ENCODE data around the gene APPL2.

GRCh38 chr12:105204916-105205315, 31.1 kb downstream of the APPL2 start:
- TF ChIP-seq, protein P1, sequence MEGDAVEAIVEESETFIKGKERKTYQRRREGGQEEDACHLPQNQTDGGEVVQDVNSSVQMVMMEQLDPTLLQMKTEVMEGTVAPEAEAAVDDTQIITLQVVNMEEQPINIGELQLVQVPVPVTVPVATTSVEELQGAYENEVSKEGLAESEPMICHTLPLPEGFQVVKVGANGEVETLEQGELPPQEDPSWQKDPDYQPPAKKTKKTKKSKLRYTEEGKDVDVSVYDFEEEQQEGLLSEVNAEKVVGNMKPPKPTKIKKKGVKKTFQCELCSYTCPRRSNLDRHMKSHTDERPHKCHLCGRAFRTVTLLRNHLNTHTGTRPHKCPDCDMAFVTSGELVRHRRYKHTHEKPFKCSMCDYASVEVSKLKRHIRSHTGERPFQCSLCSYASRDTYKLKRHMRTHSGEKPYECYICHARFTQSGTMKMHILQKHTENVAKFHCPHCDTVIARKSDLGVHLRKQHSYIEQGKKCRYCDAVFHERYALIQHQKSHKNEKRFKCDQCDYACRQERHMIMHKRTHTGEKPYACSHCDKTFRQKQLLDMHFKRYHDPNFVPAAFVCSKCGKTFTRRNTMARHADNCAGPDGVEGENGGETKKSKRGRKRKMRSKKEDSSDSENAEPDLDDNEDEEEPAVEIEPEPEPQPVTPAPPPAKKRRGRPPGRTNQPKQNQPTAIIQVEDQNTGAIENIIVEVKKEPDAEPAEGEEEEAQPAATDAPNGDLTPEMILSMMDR (conservative IDR thresholded peaks at IDR 0.05; ENCODE audit: low read depth, low read length): no peak
- TF ChIP-seq EZH2 (IDR thresholded peaks at IDR 0.05; ENCODE audit: borderline replicate concordance, low read depth, low read length, poor library complexity, severe bottlenecking): no peak

All from A673 (cell line).